Activated CD4-positive, alpha-beta T cell treated with anti-CD3 and anti-CD28 coated beads for 4 hours (primary cell): Measurements from ENCODE around the gene MTMR3.

Source experiments
- DNase-seq, 2 donors: peaks; one replicate each; pipeline ENCODE4 v3.0.0-alpha.2; 2020

The MTMR3 gene

DNA sequence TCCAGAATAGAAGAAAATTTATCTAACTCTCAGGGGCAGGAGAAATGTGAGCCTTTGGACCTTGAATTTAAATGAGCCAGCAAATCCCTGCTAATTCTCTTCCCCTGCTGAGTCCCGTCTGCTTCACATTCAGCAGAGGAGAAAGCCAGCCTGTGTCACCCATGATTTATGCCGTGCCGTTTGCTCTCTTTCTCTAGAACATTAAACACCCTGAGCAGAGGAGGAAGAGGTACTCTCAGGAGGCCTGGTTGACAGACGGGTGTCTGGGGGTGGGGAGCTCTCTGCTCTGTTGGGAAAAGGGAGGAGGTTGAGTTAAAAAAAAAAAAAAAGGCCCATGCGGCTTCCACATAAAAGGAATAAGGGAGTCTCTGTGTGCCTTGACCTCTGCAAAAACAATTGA lies 11.3 kb upstream of the MTMR3 start:
- no peak for DNase-seq

DNA sequence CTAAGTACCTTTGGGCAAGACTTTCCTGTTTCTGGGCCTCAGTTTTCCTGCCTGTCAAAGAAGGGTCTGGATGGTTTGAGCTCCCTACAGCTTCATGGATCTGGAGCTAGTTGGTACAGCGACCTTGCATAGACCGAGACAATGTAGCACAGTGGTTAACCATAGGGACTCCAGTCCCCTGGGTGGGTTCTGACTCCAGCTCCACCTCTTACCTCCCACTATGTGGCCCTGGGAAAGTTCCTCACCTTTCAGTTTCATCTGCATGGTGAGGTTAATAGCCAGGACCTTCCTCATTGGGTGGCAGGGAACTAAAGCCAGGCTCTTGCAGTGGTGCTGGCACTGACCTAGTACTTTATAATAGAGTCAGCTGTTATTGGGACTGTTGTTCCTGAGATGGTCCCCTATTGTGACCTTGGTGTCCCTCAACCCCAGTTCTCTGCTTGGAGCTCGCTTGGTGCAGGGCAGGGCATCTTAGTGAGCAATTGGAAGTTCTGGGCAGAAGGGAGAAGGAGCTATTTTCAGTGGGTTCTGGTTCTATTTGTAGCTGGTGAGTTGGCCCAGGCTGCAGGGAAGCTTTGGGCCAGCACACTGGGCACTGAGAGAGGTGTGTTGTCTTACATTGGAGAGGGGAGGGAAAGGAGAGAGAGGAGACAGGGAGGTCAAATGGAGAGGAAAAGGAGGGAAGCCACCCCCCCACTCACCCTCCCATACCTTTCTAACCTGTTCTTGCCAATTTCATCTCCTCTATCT lies 10.7 kb upstream of the MTMR3 start:
- DNase-seq = no peak

DNA sequence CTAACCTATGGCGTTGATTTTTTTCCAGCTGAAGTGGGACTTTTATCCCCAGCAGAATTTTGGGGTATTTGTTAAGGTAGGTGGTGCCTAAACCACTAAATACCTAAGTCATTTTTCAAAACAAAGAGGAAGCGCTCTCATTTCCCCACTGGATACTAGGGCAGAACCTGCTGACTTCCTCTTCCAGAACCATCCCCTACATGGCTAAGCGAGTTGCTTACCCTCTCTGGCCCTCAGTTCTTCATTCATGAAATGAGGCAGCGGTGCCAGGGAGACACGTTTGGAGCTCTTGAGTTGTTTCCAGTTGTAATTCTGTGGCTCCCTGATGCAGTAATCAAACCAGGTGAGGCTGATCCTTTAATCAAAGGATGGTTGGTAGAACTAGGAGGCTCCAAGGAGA lies 10.0 kb upstream of the MTMR3 start:
- DNase-seq = no peak

DNA sequence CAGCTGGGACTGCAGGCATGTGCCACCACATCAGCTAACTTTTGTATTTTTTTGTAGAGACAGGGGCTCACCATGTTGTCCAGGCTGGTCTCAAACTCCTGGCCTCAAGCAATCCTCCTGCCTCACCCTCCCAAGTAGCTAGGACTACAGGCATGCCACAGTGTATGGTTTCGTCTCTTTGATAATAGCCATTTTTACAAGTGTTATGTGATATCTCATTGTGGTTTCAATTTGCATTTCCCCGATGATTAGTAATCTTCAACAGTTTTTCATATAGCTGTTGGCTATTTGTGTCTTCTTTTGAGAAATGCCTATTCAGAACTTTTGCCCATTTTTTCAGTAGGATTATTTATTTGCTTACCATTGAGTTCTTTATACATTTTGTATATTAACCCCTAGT lies 9.0 kb upstream of the MTMR3 start:
- no peak for DNase-seq

DNA sequence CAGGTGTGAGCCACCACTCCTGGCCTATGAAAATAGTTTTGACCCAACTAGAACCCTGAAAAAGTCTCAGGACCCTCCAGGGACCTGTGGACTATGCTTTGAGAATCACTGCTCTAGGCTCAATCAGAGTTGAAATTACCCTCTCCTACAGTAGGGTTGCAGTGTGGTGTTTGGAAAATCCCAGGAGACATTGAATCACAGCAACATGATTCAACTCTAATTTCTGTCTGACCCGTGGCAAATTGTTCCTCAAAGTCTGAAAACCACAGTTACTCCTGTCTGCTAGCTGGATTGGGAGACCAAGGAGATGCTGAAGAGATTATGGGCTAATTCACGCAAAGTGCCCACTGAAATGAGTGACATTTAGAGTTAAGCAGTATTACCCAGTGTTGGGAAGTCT lies 5.4 kb upstream of the MTMR3 start:
- no peak for DNase-seq

DNA sequence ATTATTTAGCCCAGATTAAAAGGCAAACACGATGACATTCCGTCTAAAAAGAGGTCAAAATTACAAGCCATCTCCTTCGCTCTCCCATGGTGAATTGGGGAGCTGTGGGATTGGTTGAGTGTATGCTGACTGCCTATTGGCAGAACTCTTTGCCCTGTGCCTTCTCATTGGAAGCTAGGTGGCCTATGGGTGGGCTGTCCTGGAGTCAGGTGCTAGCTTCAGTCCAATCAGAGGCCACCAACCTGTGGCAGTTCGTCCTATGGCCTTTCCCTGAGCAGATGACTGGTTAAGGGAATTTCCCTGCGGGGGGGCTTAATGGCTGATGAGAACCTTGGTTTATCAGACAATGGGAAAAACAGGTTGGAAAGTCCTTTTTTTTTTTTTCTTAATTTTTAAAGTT lies 3.2 kb upstream of the MTMR3 start:
- no peak for DNase-seq

DNA sequence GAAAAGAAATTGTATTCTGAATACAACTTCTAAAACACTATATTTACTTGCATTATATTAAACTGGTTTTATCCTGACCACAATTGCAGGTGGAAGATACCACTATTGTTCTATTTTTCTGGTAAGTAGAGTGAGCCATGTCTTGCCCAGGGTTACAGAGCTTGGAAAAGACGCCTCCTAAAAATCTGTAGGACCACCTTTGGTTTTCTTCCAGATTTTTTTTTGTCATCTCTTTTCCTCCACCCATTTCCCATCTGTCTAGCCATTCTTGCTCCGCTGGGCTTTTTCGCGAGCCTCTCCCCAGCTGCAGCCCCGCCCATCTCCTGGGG lies 294 bp upstream of the MTMR3 start:
- DNase-seq = no peak

DNA sequence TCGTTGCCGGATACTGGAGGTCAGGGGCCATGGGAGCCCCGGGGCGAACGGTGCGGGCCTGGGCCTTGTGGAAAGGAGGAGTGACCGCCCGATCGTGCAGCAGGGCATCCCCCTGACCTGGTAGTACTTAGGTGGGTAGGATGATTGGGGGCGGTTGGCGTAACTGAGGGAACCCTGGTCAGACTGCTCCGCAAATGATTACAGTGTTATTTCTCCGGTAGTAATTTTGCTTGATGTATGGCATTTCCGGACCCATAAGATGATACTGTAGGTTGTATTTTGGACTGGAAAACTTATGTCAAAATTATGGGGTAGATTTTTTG lies 762 bp downstream of the MTMR3 start:
- no peak for DNase-seq

DNA sequence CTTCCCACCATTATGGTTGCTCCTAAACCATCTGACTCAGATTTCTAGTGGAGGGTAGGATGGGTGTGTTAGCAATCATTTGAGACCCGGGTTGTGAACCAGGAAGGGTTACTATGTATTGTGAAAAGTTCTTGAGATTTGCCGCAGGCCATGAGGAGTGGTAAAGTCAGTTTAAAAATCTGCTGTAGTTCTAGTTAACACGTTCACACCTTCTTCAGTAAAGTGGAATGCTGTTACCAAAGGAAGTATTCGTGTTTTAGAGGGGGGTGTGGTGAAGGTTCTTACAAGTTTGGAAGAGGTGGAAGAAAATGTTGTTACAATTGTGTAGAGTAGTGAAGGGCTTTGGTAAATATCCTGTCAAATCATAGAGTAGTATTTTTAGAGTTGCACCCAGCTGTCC lies 2.6 kb downstream of the MTMR3 start:
- DNase-seq = no peak

DNA sequence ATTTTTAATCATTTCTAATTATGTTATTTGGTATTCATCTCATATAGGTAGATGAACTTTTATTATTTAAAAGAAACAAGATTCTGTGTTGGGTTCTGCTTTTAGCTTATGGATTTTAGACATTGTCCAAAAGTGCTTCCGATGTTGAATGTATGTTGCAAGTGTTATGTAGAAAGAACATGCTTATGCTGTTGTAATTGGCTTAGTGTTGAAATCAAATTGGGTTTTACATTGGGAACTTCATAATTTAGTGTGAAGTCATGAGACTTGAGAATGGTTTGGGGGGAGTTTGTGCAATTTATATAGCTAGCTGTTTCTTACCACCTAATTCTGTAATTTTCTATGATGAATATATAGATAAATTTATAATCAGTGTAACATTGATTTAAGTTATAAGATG lies 3.6 kb downstream of the MTMR3 start:
- no peak for DNase-seq

DNA sequence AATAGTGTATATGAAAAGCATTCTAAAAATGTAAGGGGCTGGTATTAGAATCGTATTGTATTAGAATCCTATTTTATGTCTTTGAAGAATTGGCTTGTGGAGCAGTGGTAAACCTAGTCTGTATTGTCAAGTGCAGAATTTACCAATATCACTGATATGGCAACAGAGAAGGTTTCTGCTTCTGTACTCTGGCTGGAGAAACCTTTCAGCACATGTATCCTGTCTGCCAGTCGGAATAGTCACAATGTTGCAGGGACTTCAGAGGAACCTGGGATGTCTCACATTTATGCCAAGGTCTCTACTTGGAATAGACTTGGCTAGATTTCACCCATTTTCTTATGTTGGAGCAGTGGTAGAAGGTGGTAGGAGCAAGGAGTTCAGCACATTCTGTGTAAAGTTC lies 4.4 kb downstream of the MTMR3 start:
- no peak for DNase-seq

DNA sequence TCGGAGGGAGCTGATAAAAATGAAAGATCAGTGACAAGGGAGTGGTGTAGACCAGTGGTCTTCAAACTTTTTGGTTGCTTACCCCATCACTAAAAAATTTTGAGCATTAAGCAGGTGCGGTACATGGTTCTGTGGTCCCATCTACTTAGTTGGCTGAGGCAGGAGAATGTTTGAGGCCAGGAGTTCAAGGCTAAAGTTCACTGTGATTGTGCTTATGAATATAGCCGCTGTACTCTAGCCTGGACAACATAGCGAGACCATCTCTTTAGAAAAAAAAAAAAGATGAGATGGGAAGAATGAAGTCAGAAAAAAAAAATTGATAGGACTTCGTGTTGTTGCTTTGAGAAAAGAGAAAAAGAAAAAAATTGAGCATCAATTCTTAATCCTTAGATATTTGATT lies 7.8 kb downstream of the MTMR3 start:
- no peak for DNase-seq

DNA sequence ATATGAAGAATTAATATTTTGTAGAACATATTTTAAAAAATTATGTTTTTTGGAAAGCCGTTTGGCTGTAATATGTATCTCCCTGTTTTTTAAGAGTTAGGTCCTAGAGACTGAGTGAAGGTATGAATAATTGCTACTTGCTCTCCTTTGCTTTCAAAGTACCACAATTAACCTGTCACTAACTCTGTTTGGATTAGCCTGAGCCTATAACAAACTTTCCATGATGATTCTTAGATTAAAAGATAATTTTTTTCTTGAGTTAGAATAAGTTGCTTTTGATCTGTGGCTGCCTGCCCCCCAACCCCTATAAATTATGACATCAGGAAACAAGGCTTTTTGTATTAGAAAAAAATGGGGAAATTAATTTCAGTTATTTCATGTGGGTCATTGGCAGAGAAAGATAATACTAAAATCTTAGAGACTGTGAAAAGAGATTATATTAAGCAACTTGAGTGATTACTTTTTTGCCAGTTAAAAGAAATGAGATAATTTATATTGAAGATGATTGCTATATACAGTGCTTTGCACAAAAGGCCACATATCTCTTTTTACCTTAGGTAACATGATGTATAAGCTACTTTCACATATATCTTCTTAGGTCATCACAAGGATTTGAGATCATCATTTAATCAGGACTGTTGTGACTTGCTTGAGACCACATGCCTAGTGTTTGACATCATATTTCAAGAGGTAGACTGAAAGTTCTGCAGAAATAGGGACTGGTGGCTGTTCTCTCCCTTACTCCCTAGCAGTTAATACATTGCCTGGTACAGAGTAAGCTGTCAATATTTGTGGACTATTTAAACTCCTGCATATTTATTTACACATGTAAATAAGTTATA lies 9.6 kb downstream of the MTMR3 start:
- no peak for DNase-seq

DNA sequence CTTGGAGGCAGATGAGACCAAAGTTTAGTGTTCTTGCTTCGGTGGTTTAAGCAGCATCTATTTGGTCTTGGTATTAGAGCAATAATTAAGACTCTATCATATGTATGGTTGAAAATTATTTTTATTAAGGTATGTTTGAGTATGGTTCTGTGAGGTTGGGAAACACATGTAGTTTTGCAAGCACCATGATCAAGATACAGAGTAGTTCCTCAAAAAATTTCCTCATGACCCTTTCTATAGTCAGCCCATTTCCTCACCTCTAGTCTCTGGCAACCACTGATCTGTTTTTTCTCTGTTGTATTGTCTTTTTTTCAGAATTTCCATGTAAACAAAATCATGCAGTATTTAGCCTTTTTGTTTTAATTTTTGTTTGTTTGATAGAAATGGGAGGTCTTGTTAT lies 18.4 kb downstream of the MTMR3 start:
- DNase-seq = no peak

DNA sequence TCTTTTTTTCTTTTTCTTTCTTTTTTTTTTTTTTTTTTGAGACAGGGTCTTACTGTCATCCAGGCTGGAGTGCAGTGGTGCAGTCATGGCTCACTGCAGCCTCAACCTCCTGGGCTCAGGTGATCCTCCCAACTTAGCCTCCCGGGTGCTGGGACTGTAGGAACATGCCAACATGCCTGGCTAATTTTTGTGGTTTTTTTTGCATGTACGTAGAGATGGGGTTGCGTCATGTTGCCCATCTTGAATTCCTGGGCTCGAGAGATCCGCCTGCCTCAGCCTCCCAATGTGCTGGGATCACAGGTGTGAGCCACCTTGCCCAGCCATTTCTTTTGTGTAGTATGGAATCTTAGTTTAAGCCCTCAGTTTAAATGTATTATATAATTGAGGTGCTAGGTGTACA lies 20.4 kb downstream of the MTMR3 start:
- DNase-seq = no peak

DNA sequence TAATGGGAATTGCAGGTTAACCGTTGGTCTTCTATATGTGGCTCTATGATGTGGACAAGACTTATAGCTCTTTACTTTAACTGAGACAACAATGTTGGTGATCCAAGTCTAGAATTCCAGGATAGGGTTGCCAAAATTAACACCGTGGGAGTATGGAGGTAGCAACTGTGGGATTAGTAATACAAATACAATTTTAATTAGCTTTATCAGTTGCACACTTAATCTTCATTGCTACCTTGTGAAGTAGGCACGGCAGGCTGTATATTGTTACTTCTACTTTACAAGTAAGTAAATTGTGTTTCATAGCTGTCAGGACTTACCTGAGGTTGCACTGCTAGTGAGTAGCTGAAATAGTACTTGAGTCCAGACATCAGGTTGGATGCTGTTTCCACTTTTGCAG lies 21.0 kb downstream of the MTMR3 start:
- DNase-seq = no peak

DNA sequence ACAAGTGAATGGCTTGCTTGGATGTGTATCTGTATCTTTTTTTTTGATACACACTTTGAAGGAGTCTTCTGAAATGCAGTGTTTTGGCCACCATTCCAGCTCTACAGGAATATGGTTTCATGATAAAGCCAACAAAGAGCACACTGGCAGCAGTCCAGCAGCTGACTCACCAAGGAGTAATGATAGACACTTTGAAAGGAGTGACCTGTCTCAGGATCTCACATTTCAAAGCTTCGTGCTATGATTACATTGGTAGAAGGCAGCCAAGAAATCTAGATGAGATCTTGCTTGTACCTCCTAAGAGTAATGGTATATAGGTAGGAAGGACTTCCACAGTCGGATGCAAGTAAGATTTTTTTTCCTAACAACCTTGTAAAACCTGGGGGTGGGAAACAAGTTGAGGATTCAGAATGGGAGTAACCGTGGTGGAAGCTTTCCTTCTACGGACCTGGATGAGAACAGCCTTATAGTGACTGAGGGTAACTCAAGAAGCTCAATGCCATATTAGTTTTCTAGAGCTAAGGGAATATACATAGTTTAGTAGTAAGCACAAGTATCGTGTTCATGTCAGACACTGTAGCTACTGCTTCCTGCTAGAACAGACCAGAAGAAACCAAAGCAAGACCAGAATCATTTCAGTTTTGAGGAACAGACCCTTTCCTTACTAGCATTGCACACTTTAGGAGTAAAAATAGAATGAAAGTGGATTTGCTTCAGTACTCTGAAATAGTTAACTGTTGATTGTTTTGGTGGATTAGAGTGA lies 25.0 kb downstream of the MTMR3 start:
- peak; percentile 8 to 9 for DNase-seq

DNA sequence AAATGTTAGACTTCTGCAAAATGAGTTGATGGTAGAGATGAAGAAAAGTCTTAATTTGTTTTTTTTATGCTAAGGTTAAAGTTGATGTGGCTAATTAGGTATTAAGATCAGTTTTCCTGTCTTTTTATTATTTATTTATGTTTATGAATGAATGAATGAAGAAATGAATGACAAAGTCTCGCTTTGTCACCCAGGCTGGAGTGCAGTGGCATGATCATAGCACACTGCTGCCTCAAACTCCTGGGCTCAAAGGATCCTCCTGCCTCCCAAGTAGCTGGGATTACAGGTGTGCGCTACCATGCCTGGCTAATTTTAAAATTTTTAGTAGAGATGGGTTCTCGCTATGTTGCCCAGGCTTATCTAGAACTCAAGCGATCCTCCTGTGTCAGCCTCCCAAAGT lies 29.2 kb downstream of the MTMR3 start:
- DNase-seq = no peak

DNA sequence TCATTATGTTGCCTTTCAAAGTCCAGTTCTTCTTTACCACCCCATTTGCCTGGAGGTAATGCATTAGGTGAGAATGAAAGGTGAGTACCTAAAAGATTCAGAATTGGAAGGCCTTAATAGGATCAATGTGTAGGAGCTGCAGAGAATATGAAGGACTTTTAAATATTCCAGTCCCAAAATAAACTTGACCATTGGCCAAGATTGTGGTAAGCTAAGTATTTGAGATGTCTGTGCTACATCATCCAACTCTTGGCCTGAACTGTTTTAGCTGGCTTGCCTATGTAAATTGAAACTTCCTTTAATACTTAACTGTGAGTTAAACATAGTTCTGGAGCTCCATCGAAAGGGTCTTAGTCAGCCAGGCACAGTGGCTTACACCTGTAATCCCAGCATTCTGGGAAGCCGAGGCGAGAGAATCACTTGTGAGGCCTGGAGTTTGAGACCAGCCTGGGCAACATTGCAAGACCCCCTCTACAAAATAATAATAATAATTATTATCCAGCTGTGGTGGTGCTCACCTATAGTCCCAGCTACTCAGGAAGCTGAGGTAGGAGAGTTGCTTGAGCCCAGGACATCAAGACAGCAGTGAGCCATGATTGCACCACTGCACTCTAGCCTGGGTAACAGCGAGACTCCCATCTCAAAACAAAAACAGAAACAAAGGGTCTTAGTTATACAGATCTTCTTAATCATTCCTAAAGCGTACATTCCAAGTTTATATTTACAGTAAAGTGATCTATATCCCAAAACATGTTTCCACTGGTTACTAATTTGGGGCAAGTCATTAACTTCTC lies 29.8 kb downstream of the MTMR3 start:
- no peak for DNase-seq

DNA sequence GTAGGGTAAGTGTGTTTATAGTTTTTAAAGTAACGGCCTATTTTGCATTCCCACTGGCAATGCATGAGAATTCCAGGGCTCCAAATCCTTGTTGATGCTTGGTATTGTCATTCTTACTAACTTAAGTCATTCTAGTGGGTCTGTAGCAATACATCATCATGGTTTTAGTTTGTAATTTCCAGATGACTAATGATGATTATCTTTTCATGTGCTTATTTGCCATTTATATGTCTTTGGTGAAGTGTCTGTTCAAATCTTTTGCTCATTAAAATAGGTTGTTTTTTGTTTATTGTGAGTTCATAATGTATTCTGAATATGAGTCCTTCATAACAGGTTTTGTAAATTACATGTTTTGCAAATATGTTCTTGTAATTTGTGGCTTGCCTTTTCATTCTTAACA lies 31.2 kb downstream of the MTMR3 start:
- no peak for DNase-seq

DNA sequence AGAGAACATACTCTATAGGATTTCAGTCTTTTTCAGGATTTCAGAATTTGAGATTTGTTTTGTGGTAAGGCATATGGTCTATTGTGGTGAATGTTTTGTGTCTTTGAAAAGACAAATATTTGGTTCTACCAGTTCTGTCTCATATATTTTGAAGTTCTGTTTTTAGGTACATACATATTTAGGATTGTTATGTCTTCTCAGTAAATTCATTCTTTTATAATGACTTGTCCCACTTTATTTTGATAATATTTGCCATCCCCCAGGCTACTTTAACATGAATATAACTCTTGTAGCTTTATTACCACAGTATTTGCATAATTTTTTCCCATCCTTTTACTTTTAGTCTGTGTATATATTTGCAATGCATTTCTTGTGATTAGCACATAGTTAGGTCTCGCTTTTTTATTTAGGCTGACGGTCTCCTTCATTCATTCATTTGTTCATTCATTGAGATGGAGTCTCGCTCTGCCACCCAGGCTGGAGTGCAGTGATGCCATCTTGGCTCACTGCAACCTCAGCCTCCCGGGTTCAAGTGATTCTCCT lies 32.1 kb downstream of the MTMR3 start:
- no peak for DNase-seq

DNA sequence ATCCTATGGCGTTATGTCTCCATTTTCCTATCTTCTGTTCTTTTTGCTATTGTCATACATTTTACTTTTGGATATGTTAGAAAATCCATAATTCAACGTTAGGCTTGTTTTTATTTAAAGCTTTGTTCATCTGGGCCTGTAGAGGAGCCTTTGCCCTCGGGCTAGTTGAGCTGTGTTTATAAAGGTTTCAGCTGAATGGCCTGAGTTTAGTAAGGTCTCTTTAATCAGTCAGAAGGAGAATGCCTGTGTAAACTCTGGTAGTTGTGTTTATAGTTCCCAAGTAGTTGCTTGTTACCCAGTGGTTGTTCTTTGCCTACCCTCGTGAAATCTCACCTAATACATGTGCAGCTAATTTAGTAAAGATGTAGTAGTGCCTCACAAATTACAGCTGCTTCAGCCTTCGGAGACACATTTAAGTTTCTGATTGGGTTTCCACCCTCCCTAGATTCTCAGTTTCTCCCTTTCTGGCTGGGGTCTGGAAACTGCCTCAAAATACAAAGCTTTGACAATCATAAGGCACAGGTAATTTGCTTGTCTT lies 33.1 kb downstream of the MTMR3 start:
- no peak for DNase-seq
